Stimulated activated CD4-positive, alpha-beta T cell treated with anti-CD3 and anti-CD28 coated beads, Interleukin-12 subunit alpha, Interleukin-12 subunit beta, amount 100 ng/mL, for 48 hours (primary cell): Measurements from ENCODE around the gene TPD52L3.

Experiments
- DNase-seq, 3 donors: peaks; one replicate each; pipeline ENCODE4 v3.0.0-alpha.2; 2020; ENCODE audit warnings: low read depth in 2 of 3, low spot score in 1 of 3

Gene TPD52L3

GRCh38 chr9:6328103-6328502 is at the start of gene TPD52L3:
Gene TPD52L3, plus strand, starts transcription at chr9:6328375. Its CDS starts 221 bp downstream, at chr9:6328596.
- DNase-seq, result no peak

- DNase-seq, result no peak
Observed at GRCh38 chr9:6301858-6302257, 26.3 kb upstream of the TPD52L3 start.

- DNase-seq, result no peak
Observed at GRCh38 chr9:6302417-6302816, 25.8 kb upstream of the TPD52L3 start.

DNA sequence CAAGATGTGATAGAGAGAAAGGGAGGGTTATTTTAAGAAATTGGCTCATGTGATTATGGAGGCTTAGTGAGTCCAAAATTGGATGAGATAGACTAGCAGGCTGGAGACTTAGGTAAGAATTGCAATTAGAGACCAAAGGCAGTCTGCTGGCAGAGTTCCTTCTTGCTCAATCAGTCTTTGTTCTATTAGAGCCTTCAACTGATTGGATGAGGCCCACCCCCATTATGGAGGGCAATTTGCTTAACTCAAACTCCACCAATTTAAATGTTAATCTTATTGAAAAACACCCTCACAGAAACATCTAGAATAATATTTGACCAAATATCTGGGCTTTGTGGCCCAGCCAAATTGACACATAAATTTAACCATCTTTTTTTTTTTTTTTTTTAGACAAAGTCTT is 23.9 kb upstream of the TPD52L3 start:
- DNase-seq, result no peak

DNA sequence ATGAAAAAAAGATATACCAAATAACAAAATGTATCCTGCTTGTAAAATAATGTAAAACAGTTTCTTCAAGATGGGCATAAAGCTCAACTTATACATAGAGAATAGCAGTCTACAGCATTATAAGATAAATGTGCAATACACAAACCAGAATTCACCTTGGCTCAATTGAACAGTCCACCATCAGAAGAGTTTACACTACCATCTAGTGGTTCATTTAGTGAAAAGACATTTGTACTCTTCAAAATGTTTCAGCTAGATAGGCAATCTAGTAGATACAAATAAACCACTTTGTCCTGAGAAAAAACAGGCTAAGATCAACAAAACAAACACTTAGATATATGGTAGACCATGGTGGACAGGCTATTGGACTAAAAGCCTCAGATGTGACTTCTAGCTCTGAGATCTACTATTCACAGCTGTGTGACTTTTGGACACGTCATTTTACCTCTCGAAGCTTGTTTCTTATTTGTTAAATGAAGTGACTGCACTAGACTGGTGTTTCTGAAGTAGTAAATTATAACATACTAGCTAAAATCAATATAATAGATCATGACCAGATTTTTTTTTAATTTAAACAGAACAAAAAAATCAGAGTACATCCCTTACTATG is 22.1 kb upstream of the TPD52L3 start:
- DNase-seq, result no peak

- no peak for DNase-seq
Observed at GRCh38 chr9:6307551-6308096, 20.6 kb upstream of the TPD52L3 start.

DNA sequence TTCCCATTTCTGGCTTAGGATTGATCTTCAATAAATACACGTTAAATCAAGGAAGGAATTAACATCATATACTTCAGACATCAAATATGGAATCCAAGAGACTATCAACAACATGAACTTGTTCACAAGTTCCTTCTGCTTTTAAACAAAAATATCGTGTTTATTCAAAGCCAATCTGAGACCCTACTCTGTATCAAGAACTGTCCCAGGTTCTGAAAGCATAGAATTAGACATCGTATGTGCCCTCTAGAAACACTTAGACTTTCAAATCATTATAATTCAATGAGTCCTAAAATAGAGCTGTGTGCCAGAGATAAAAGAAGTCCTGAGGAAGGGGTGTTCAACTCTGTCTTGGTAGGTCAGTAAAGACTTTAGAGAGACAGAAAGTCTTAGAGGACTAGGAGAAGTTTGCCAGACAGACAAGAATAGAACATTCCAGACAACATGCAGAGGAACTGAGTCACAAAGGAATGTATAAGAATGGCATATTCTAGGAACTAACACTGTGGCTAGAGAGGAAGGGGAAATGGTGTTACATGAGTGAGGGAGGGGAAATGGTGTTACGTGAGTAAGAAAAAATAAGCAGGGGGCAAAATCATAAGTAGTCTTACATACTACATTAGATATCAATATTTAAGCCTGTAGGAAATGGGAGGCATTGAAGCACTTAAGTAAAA is 2.9 kb downstream of the TPD52L3 start:
- no peak for DNase-seq

GRCh38 chr9:6334305-6334704 is 6.1 kb downstream of the TPD52L3 start:
- DNase-seq, result no peak

GRCh38 chr9:6348766-6349165 is 20.6 kb downstream of the TPD52L3 start:
- no peak for DNase-seq

DNA sequence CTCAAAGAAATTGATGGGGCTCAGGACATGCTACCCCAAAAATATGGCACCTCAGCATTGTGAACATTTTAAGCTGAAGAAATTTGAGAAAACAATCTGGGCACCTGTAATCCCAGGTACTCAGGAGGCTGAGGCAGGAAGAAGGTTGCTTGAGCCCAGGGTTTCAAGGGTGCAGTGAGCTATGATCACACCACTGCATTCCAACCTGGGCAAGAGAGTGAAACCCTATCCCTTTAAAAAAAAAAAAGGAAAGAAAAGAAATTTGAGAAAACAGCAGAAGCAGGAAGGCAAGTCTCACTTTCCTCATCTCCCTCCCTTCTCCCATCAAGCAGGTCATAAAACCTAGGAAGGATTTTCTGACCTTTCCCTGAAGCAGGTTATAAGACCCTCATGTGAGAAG is 23.6 kb downstream of the TPD52L3 start:
- no peak for DNase-seq

DNA sequence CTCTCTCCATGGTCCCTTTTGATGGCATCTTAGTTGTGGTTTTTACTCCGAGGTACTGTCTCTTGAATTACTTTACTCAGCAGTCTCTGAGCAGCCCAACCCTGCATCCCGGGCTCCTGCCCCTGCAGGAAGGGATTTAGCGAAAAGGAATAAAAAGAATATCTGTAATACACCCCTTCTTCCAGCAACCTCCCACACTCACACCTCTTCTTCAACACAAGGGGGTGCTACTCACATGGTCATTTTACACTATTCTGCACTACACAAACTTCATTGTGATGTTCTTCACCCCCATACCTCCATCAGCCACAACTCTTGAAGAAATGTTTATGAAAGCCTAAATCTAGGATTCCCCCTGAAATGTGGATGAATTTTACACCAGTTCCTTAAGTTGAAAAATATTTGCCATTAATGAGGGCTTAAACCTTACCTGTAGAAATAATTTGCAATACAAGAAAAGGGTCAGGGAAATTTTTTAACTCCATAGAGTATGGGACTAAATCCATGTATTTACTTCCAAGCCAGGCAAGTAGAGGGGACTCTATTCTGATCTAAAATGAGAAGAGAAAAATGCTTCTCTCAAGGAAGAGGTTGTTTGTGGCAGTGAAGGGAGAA is 26.0 kb downstream of the TPD52L3 start:
- peak in 2 of 3 donors; percentile 2 to 43 for DNase-seq

- no peak for DNase-seq
Observed at GRCh38 chr9:6355728-6356127, 27.6 kb downstream of the TPD52L3 start.

GRCh38 chr9:6356441-6356840 is 28.3 kb downstream of the TPD52L3 start:
- no peak for DNase-seq

- DNase-seq, result no peak
Observed at GRCh38 chr9:6356904-6357303, 28.7 kb downstream of the TPD52L3 start.

DNA sequence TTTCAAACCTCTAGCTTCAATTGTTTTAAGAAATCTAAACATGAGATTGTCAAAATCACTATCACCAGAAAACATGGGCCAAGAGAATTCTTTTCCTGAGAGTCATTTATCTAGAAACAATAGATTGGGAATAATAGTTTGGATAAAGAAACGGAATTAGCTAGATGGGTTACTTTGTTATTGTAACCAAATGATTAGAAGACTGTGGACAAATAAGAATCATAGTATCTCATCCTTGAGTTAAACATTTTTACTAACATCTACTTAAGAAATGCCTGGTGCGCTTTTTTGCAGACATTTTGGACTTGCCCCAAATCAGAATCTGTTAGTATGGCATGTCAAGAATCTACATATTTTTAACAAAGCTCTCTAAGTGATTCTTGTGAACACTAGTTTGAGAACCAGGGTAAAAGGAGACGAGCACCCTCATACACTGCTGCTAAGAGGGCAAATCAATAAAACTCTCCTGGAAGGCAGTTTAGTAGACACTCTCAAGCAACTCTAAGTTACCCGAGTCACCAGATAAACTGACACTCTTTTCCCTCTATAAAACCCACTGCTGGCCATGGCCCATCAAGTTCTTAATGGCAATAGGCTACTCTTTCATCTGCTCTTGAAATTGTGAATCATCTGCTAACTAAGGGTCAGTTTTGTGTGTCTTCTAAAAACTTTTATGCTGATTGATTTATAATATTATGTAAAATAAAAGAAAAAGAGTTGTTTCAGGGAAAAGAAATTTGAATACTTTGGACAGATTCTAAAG is 39.1 kb downstream of the TPD52L3 start:
- no peak for DNase-seq

DNA sequence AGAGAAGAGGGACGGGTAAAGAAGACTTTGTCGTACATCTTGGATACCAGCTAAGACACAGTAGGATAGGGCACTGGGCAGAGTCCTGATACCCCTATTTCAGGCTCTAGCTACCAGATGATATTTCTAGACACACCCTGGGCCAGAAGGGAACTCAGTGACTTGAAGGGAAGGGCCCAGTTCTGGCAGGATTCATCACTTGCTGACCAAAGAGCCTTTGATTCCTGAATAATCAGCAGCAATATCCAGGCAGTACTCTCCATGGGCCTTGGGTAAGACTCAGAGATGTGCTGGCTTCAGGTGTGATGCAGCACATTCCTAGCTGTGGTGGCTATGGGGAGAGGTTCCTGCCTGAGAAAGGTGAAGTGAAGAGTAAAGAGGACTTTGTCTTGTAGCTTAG is 40.7 kb downstream of the TPD52L3 start:
- no peak for DNase-seq
